Heart left ventricle (tissue), 13 donors: ENCODE data around the gene TNRC18.
"Not testable (repeated sequence)": the region's sequence is repeated elsewhere in the genome, so short reads cannot be mapped to it uniquely, and the experiment has no call there.

ENCODE experiments used
- CTCF ChIP-seq, 12 donors: fragments of 200-600 bp; sonication (generic) in 4 of 12; IDR thresholded peaks; one replicate each; pipeline versions ENCODE4 v1.5.0 to v1.8.0; 2018 to 2022; ENCODE audit warnings: antibody characterized with exemption in 12 of 12, mild to moderate bottlenecking in 5 of 12
- POLR2A ChIP-seq, 2 donors: fragments of 450-650 bp; IDR thresholded peaks; one replicate each; pipeline ENCODE4 v1.6.1; 2017; ENCODE audit warnings: antibody characterized with exemption in 2 of 2, mild to moderate bottlenecking in 2 of 2, moderate library complexity in 2 of 2
- donor health status: ischemic (EF 13 %, LVEDD 7.1; RV severe dilation, severe dysfunction).
- donor health status: DM: no; HTN: yes; CAD: no.
- donor health status: DM: no; HTN: no; CAD: no.
- donor health status: ischemic (EF 25% LVEDD 6.9; RV normal size, moderate dysfunction).
- donor health status: ischemic (EF 25% LVEDD 5.7; RV mildly dilated, moderate dysfunction).
- donor health status: ischemic (EF 35%, LVEDD 5.7; RV mildly dilated, moderate dysfunction).
- donor health status: nonischemic (EF 11% LVEDD 7.7; RV severe dilation, severe dysfunction).
- donor health status: DM: yes; HTN: yes; CAD: no.
- donor health status: PGD.
- donor health status: ischemic (EF 29% LVEDD 5.4; RV normal size, mild dysfunction).
- donor health status: nonischemic (EF 23%, LVEDD 6.1; RV moderate dilation, normal function).

GRCh38 chr7:5275510-5275909 is 148.1 kb downstream of the TNRC18 start:
- not testable (repeated sequence) for TF ChIP-seq CTCF, POLR2A (IDR thresholded peaks at IDR 0.05)
